Activated naive CD8-positive, alpha-beta T cell treated with anti-CD3 and anti-CD28 coated beads, Interleukin-2, amount 10 ng/mL, durations not matched to agents 7 days and 5 days (primary cell): Measurements from ENCODE around the gene MAZ. TPM values are rescaled to one million over a fixed set of nuclear protein-coding genes. Genes with fewer than 3 reads are reported as not detected.
"Not testable (repeated sequence)": the region's sequence is repeated elsewhere in the genome, so short reads cannot be mapped to it uniquely, and the experiment has no call there.

Experiments used
- ATAC-seq: fragments of 150-1000 bp; cut with Tn5 transposase; one replicate; pipeline ENCODE4 v1.10.0; 2021; ENCODE audit warnings: low read depth, moderate library complexity
- POLR2A ChIA-PET: fragments of 350-600 bp; sonication (Branson Sonifier 250); formaldehyde crosslinking; loops from one replicate; lab custom pipeline; 2021; ENCODE audit warnings: antibody characterized with exemption; lab: Charles Lee
- DNase-seq: peaks from one replicate; pipeline ENCODE4 v3.0.0; 2021
- H3K27ac Mint-ChIP-seq: one replicate; pipeline ENCODE4 v1.8.0; 2022; ENCODE audit warnings: mild to moderate bottlenecking, mixed read lengths
- H3K27me3 Mint-ChIP-seq: one replicate; pipeline ENCODE4 v1.8.0; 2022; ENCODE audit warnings: mild to moderate bottlenecking, moderate library complexity, mixed read lengths
- H3K36me3 Mint-ChIP-seq: one replicate; pipeline ENCODE4 v1.8.0; 2021; ENCODE audit warnings: mild to moderate bottlenecking, mixed read lengths
- H3K4me1 Mint-ChIP-seq: one replicate; pipeline ENCODE4 v1.8.0; 2021; ENCODE audit warnings: mixed read lengths
- H3K4me3 Mint-ChIP-seq: one replicate; pipeline ENCODE4 v1.8.0; 2022; ENCODE audit warnings: mild to moderate bottlenecking, moderate library complexity, mixed read lengths
- H3K9me3 Mint-ChIP-seq: one replicate; pipeline ENCODE4 v1.8.0; 2021; ENCODE audit warnings: mixed read lengths
- total RNA-seq, 2 experiments: library from RNA; stranded (reverse); gene quantifications; one replicate each; pipeline ENCODE4 v1.2.3, GENCODE V29; 2021

The MAZ gene
- total RNA-seq, 2 experiments from 2014 or later, result 395 to 418 TPM

DNA sequence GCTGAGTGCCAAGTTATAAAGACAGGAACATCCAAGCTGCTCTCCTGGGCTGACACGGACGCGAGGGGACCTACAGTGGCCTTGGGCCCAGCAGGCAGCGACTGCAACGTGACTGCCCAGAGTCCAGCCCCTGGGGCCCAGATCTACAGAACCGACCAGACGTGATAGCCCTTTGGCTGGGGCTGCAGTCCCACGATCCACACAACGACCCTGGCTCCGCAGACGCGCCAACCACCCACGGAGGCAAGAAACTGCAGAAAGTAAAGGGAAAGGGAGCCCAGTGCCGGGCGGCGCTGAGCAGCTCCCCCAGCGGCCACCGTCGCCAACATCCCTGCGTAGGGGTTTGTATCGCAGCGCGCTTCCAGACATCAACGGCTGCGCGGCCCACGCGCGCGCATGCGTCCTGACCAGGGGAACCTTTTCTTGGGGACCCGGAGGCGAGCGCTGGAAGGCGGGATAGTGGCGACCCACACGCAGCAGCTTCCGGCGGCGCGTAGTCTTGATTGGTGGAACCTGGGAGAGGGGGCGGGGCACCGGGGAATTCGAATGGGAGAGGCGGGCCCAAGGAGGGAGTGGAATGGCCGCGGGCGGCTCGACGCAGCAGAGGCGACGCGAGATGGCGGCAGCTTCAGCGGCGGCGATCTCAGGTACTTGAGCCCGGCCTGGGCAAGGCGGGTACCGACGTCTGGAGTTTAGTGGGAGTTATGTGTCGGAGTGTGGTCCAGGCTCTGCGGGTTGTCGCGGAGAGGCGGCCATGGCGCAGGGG is 16.0 kb upstream of the MAZ start, which contains the start of gene KIF22:
KIF22 (plus strand) TSS at position 569 of the 766 bp plus-strand sequence; CDS start at position 578, 9 bp downstream.
- POLR2A ChIA-PET, result interaction anchor here (0.5 to 9.3 kb wide), 30 partner anchors 10 to 395 kb away, joined by 3 to 165 read pairs (median 4); partner anchors contain the start of genes C16orf54, HIRIP3, MAZ and MVP
- Mint-ChIP-seq H3K27ac (peak within 1 kb of the TSS; percentile 98), H3K9me3 (no peaks in the 10 kb centered on the region), H3K27me3 (no peaks in the 10 kb centered on the region), H3K4me1 (peaks cover 33% of the 10 kb centered on the region), H3K36me3 (peaks cover 26% of the 10 kb centered on the region), H3K4me3 (peak within 1 kb of the TSS; percentile 99)
- DNase-seq, result peak; percentile 100
- ATAC-seq, result peak; percentile 97

DNA sequence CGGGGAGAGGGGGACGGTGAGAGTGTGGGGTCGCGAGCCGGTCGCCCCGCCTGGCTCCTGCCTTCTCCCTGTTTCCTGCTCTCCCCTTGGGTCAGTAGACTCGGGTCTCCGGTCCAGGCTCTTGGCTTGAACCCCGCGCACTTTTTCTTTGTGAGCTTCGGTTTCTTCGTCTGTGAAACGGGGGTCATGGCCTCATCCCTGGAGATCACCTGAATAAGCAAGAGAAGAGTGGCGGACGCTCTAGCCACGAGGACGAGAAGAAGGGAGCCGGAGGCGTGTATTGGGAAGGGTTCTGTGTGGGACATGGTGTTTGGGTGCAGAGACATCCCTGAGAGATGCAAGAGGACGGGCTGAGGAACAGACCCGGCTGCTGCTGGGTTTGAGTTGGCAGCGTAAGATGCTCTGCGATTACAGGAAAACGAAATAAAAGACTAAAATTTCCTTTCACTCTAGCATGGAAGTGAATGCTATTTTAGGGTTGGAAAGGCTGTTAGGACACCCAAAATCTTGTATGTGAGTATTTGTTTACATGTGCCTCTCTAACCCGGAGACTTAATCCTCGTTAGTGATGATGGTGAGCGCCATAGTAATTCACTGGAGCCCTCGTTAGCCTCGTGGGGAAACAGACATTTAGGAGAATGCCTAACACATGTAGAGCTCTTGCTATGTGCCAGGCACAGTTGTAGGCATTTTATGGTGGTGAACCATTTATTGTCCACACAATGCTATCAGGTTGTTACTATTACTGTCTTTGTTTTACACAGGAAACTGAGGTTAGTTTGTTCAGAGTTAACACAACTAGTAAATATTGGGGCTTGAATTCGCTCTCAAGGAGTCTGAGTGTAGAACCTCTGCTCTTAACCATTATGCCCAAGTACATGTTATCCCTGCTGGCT is 15.1 kb upstream of the MAZ start:
- Mint-ChIP-seq H3K9me3 (no peaks in the 10 kb centered on the region), H3K4me1 (peaks cover 31% of the 10 kb centered on the region), H3K27ac (peak overlapping the region; percentile 98), H3K4me3 (peak overlapping the region; percentile 99), H3K27me3 (no peaks in the 10 kb centered on the region), H3K36me3 (peaks cover 26% of the 10 kb centered on the region)
- POLR2A ChIA-PET, result interaction anchor here (0.8 to 9.3 kb wide), 19 partner anchors 11 to 204 kb away, joined by 3 to 165 read pairs (median 7); partner anchors contain the start of genes C16orf54, HIRIP3, MAZ and MVP
- DNase-seq (no peak), ATAC-seq (no peak)

DNA sequence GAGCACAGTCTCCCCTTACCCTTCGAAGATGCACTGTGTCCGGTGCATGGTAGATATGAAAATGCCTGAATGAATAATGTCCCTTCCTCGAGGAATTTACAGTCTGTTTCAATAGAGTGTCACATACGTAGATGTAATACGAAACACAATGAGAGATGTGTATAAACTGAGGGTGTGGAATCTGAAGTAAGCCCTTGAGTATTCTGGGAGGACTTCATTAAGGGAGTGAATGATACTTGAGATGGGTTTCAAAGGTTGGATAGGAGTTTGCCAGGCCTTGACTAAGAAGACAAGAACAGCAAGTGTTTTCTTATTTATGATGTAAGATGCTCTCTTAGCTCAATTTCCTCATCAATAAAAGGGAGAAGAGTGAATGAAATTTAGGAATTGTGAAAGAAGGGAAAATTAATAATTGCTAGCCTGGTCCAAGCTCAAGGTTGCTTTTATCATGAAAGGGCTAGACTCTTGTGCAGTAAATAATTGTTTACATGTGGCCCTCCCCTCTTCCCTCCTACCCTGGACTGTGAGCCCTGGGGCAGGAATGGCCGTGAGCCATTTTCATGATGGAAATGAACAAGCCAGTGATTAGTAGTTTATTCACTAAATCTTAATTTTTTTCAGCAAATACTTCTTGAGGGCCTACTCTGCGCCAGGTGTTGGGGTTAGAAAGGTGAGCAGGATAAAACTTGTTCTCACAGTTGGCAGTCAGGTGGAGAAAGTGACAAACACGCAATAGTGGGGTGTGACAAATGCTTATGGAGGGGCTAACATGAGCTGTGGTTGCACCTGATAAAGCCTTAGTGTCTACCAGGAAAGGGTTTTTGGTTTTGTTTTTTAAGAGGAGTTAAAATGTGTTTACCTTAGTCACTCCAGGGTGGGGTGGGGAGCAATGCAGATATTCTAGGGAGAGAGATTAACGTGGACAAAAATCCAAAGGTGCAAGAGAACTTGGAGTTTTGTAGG is 14.2 kb upstream of the MAZ start:
- peak overlapping the region; percentile 98 for H3K27ac Mint-ChIP-seq
- peaks cover 31% of the 10 kb centered on the region for H3K4me1 Mint-ChIP-seq
- peak overlapping the region; percentile 99 for H3K4me3 Mint-ChIP-seq
- POLR2A ChIA-PET, result interaction anchor here (2.1 to 9.3 kb wide), 5 partner anchors 13 to 56 kb away, joined by 10 to 165 read pairs (median 19); partner anchors contain the start of genes C16orf54, MAZ, MVP and PAGR1
- ATAC-seq, result no peak
- no peak for DNase-seq
- no peaks in the 10 kb centered on the region for H3K27me3 Mint-ChIP-seq
- no peaks in the 10 kb centered on the region for H3K9me3 Mint-ChIP-seq
- H3K36me3 Mint-ChIP-seq, result peaks cover 33% of the 10 kb centered on the region

DNA sequence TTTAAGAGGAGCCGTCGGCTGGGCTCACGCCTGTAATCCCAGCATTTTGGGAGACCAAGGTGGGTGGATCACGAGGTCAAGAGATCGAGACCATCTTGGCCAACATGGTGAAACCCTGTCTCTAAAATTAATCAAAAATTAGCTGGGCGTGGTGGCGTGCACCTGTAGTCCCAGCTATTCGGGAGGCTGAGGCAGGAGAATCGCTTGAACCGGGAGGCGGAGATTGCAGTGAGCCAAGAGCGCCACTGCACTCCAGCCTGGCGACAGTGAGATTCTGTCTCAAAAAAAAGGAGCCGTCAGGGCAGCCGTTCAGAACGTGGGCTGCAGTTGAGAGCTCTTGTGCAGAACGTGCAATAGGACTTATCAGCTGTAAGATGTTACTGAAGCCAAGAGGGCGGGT is 13.2 kb upstream of the MAZ start:
- ATAC-seq, H3K27me3 Mint-ChIP-seq, DNase-seq, H3K9me3 Mint-ChIP-seq: not testable (repeated sequence)
- H3K4me1 Mint-ChIP-seq, result peaks cover 31% of the 10 kb centered on the region
- POLR2A ChIA-PET, result interaction anchor here (9.3 kb wide), 1 partner anchor 12 kb away, joined by 165 read pairs; the partner anchor contains the start of gene MAZ
- H3K27ac Mint-ChIP-seq, result peak overlapping the region; percentile 77
- peaks cover 39% of the 10 kb centered on the region for H3K36me3 Mint-ChIP-seq
- peak overlapping the region; percentile 99 for H3K4me3 Mint-ChIP-seq

DNA sequence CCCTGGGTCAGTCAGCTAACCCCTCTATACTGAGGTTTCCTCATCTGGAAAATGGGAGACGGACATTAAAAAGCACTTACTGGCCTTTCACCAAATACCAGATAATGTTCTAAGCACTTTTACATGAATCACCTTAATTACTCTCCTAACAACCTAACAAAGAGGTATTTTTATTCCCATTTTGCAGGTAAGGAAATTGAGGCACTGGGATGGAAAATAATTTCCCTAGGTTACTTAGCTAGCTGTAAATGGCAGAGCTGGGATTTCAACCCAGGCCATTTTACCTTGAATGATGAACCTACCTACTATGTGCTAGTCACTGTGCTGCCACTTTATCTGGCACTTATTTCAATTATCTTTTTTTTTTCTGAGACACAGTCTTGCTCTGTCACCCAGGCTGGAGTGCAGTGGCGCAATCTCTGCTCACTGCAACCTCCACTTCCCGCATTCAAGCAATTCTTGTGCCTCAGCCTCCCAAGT is 12.1 kb upstream of the MAZ start:
- H3K27ac Mint-ChIP-seq, result no peak overlapping the region
- DNase-seq, result no peak
- no peaks in the 10 kb centered on the region for H3K27me3 Mint-ChIP-seq
- POLR2A ChIA-PET, result interaction anchor here (0.9 to 9.3 kb wide), 3 partner anchors 11 to 55 kb away, joined by 3 to 165 read pairs (median 3); partner anchors contain the start of gene MAZ
- peaks cover 29% of the 10 kb centered on the region for H3K4me1 Mint-ChIP-seq
- H3K36me3 Mint-ChIP-seq, result peaks cover 41% of the 10 kb centered on the region
- H3K9me3 Mint-ChIP-seq, result no peaks in the 10 kb centered on the region
- no peak for ATAC-seq
- no peak overlapping the region for H3K4me3 Mint-ChIP-seq

DNA sequence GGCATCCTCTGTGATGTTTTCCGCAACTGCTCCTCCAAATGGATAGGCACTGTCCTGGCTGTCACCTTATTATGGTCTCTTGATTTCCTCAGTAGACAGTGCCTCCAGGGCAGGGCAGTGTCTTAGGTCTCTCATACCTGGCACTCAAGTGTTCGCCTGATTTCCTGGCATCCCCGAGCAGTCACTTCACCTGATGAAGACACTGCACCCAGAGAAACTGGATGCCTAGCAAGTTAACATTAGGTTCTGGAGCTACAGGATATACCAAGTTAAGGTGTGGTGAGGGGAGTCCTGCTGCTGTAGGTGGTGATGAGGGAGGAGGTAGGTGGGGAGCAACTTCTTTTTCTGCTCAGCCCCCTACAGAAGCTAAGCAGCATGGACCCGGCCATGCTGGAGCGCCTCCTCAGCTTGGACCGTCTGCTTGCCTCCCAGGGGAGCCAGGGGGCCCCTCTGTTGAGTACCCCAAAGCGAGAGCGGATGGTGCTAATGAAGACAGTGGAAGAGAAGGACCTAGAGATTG is 3.9 kb upstream of the MAZ start:
- POLR2A ChIA-PET, result interaction anchor here (0.8 to 8.7 kb wide), 4 partner anchors 9 to 102 kb away, joined by 4 to 165 read pairs (median 6); partner anchors contain the start of gene KIF22
- ATAC-seq (no peak), DNase-seq (no peak)
- H3K36me3 Mint-ChIP-seq, result peaks cover 33% of the 10 kb centered on the region
- H3K27me3 Mint-ChIP-seq, result no peaks in the 10 kb centered on the region
- H3K27ac Mint-ChIP-seq, result peak overlapping the region; percentile 68
- no peak overlapping the region for H3K4me3 Mint-ChIP-seq
- no peaks in the 10 kb centered on the region for H3K9me3 Mint-ChIP-seq
- H3K4me1 Mint-ChIP-seq, result peaks cover 14% of the 10 kb centered on the region

DNA sequence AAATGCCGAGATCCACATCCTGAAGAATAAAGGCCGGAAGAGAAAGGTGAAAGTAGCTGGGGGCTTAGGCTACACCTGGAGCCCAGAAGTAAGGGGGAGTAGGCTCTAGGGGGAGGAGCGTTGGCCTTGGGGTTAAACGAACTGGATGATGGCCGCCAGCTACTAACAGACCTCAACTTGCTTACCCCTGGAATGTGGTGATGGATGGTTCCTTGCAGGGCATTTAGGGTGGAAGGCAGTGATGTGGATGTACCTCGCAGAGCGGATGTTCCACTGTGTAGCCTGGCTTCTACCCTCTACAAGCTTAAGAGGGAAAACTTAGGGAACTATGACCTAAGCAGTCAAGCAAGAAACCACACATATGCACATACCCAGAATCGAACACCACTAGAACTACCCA is 2.3 kb upstream of the MAZ start:
- POLR2A ChIA-PET, result interaction anchor here (0.6 to 8.7 kb wide), 14 partner anchors 9 to 166 kb away, joined by 3 to 165 read pairs (median 4); partner anchors contain the start of genes C16orf54, KIF22, PAGR1 and TMEM219
- Mint-ChIP-seq H3K36me3 (peaks cover 40% of the 10 kb centered on the region), H3K27me3 (no peaks in the 10 kb centered on the region), H3K4me3 (peak overlapping the region; percentile 100), H3K27ac (peak overlapping the region; percentile 96), H3K9me3 (no peaks in the 10 kb centered on the region), H3K4me1 (peaks cover 22% of the 10 kb centered on the region)
- no peak for ATAC-seq
- no peak for DNase-seq

DNA sequence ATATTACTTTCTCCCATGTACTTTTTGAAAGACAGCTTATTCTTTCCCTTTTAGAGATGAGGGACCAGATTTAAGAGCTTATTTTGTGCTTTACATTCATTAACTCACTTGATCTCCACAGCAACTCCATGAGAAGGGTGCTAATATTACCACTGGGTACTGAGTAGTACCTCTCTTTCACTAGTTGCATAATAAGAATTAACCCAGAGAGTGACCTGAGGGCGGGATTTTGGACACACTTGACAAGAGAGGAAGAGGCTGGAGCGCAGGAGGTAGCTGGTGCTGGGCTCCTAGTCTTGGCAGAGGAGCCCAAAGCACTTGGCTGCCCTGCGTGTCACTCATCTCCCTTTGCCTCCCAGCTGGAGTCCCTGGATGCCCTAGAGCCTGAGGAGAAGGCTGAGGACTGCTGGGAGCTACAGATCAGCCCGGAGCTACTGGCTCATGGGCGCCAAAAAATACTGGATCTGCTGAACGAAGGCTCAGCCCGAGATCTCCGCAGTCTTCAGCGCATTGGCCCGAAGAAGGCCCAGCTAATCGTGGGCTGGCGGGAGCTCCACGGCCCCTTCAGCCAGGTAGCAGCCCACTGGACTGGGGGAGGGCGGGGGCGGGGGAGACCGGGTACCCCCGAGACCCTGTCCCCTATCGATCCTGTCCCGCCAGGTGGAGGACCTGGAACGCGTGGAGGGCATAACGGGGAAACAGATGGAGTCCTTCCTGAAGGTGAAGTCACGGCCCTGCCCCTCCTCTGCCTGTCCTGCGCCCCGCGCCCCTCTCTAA is 1.7 kb upstream of the MAZ start:
- no peak for DNase-seq
- peak overlapping the region; percentile 100 for H3K4me3 Mint-ChIP-seq
- H3K9me3 Mint-ChIP-seq, result no peaks in the 10 kb centered on the region
- POLR2A ChIA-PET, result interaction anchor here (0.6 to 8.7 kb wide), 14 partner anchors 8 to 166 kb away, joined by 3 to 165 read pairs (median 4); partner anchors contain the start of genes C16orf54, KIF22, PAGR1 and TMEM219
- peaks cover 42% of the 10 kb centered on the region for H3K36me3 Mint-ChIP-seq
- peaks cover 24% of the 10 kb centered on the region for H3K4me1 Mint-ChIP-seq
- peak overlapping the region; percentile 96 for H3K27ac Mint-ChIP-seq
- no peak for ATAC-seq
- no peaks in the 10 kb centered on the region for H3K27me3 Mint-ChIP-seq

DNA sequence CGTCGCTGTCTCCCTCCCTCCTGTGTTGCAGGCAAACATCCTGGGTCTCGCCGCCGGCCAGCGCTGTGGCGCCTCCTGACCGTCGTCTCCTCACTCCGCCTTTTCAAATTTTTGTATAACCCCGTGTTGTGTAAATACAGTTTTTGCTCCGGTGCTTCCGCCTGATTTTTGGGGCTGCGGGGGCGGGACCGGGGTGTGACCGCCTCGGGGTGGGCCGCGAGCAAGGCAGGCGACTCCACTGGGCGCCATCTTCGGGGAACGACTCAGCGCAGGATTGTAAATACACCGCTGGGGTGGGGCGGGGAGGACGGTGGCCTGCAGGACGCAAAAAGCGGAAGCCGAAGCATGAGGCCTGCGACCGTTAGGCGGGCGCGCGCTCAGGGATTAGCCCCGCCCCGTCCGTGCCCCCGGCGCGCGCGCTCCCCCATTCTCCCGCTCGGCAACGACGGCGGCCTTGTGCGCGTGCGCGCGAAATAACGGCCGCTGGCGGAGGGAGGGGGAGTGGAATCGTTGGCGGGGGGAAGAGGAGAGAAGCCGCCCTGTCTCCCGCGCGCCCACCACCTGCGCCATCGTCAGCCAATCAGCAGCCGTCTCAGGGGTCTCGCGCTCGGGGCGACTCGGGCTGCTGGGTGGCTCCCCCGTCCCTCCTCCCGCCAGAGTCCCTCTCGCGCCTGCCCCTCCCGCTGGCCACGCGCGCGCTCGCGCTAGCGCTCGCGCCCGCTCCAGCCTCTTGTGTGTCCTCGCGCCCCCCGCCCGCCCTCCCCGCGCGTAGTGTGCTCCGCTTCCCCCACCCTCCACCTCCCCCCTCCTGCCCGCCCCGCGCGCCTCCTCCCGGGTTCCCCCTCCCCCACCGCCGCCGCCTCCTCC is 864 bp upstream of the MAZ start:
- DNase-seq, result peak; percentile 99
- Mint-ChIP-seq H3K4me1 (peaks cover 29% of the 10 kb centered on the region), H3K36me3 (peaks cover 49% of the 10 kb centered on the region), H3K27me3 (no peaks in the 10 kb centered on the region), H3K27ac (peak overlapping the region; percentile 96), H3K4me3 (peak overlapping the region; percentile 100), H3K9me3 (no peaks in the 10 kb centered on the region)
- POLR2A ChIA-PET, result interaction anchor here (0.5 to 8.7 kb wide), 14 partner anchors 7 to 1297 kb away, joined by 3 to 165 read pairs (median 5); partner anchors contain the start of genes C16orf54, KIF22, MVP and PAGR1
- peak; percentile 63 for ATAC-seq
